ENCODE measurements around the gene RALGAPA1.

- TF ChIP-seq, protein P1, sequence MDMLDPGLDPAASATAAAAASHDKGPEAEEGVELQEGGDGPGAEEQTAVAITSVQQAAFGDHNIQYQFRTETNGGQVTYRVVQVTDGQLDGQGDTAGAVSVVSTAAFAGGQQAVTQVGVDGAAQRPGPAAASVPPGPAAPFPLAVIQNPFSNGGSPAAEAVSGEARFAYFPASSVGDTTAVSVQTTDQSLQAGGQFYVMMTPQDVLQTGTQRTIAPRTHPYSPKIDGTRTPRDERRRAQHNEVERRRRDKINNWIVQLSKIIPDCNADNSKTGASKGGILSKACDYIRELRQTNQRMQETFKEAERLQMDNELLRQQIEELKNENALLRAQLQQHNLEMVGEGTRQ (IDR thresholded peaks at IDR 0.05; ENCODE audit: borderline replicate concordance, low read depth, low read length), result no peak
- TF ChIP-seq, protein P2, sequence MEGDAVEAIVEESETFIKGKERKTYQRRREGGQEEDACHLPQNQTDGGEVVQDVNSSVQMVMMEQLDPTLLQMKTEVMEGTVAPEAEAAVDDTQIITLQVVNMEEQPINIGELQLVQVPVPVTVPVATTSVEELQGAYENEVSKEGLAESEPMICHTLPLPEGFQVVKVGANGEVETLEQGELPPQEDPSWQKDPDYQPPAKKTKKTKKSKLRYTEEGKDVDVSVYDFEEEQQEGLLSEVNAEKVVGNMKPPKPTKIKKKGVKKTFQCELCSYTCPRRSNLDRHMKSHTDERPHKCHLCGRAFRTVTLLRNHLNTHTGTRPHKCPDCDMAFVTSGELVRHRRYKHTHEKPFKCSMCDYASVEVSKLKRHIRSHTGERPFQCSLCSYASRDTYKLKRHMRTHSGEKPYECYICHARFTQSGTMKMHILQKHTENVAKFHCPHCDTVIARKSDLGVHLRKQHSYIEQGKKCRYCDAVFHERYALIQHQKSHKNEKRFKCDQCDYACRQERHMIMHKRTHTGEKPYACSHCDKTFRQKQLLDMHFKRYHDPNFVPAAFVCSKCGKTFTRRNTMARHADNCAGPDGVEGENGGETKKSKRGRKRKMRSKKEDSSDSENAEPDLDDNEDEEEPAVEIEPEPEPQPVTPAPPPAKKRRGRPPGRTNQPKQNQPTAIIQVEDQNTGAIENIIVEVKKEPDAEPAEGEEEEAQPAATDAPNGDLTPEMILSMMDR (IDR thresholded peaks at IDR 0.05), result no peak
- TF ChIP-seq JUND (IDR thresholded peaks at IDR 0.05), result no peak
Observed at GRCh38 chr14:35506461-35506860, 302.6 kb downstream of the RALGAPA1 start.
